MM.1S (cell line): ENCODE measurements around the gene CTSE.

Experiments used
- EZH2 ChIP-seq: fragments of 300-600 bp; sonication (generic); optimal IDR thresholded peaks from 2 replicates; pipeline ENCODE3; 2017; ENCODE audit warnings: low read depth, mild to moderate bottlenecking, antibody characterized with exemption, low read length, mixed read lengths
- TF ChIP-seq, protein P1 (sequence below): fragments of 300-600 bp; sonication (generic); IDR thresholded peaks from 2 replicates; pipeline ENCODE4 v1.5.1; 2016; ENCODE audit warnings: antibody characterized with exemption, low read length, mixed read lengths

DNA sequence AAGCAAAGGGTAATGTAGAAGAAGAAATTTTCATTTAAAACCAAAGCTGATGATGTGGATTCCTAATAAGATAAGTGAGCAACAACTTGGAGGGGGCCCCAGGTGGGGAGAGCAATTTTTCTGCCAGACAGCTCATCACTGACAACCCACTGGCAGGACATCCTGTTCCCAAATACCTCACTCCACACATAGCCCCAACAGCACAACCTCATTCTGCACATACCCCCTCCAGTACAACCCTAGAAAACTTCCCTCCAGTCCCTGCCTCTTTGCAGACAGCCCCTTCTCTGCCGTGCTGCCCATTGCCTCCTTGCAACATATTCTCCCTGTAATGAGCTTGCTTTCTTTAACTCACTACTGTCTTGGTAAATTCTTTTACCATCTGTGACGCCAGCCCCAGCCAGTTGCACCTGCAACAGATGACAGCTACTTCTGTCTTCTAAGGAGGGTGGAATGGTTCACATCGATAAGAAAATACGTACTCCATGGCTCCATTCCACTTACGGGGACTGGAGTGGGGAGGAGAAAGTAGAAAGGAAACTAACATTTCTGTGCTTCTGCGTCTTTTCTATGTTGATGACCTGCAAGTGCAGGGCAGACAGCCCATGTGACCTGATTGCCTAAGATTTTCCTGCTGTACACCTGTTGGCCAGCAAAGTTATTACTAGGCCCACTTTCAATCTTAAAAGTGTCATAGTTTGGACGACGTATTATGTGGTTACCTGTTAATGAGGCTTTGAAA, 44.0 kb upstream of the CTSE start:
- TF ChIP-seq, protein P1, sequence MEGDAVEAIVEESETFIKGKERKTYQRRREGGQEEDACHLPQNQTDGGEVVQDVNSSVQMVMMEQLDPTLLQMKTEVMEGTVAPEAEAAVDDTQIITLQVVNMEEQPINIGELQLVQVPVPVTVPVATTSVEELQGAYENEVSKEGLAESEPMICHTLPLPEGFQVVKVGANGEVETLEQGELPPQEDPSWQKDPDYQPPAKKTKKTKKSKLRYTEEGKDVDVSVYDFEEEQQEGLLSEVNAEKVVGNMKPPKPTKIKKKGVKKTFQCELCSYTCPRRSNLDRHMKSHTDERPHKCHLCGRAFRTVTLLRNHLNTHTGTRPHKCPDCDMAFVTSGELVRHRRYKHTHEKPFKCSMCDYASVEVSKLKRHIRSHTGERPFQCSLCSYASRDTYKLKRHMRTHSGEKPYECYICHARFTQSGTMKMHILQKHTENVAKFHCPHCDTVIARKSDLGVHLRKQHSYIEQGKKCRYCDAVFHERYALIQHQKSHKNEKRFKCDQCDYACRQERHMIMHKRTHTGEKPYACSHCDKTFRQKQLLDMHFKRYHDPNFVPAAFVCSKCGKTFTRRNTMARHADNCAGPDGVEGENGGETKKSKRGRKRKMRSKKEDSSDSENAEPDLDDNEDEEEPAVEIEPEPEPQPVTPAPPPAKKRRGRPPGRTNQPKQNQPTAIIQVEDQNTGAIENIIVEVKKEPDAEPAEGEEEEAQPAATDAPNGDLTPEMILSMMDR = no peak; the same call in 1 of the 2 replicates
- TF ChIP-seq EZH2 = no peak
